Measurements from ENCODE around the gene FBXL7. TPM values are rescaled to one million over a fixed set of nuclear protein-coding genes. Genes with fewer than 3 reads are reported as not detected.

Gene FBXL7
- polyA plus RNA-seq, 4 donors: 0.22 to 4.2 (median 2.7) TPM

GRCh38 chr5:15584528-15584927 is 84.5 kb downstream of the FBXL7 start:
- no peak for FAIRE-seq
- Histone ChIP-seq H3K4me1 (ENCODE audit: control insufficient read depth in 3 of 3, insufficient read depth in 2 of 3, low read depth in 1 of 3, low read length in 2 of 3) (no peaks in the 10 kb centered on the region), H3K4me3 (ENCODE audit: low read depth in 1 of 3, low read length in 3 of 3) (no peak overlapping the region), H3K36me3 (ENCODE audit: control insufficient read depth in 3 of 3, insufficient read depth in 2 of 3, low read depth in 1 of 3, low read length in 3 of 3) (peaks cover 0 to 2% (median 0%) of the 10 kb centered on the region in 3 donors), H3K27me3 (ENCODE audit: control insufficient read depth in 3 of 3, insufficient read depth in 3 of 3, low read length in 3 of 3) (no peaks in the 10 kb centered on the region), H3K9me3 (ENCODE audit: control insufficient read depth in 2 of 2, insufficient read depth in 1 of 2, low read depth in 1 of 2, low read length in 1 of 2) (peaks cover 0 to 3% of the 10 kb centered on the region in 2 donors), H3K27ac (ENCODE audit: low read depth in 1 of 3, low read length in 2 of 3) (no peak overlapping the region)
- no peak for DNase-seq
- WGBS, 3 donors: 79 to 90% (median 88%) methylated on average over 1 of the region's 1 CpG

- Histone ChIP-seq H3K4me3 (ENCODE audit: low read depth in 1 of 3, low read length in 3 of 3) (no peak overlapping the region), H3K9me3 (ENCODE audit: control insufficient read depth in 2 of 2, insufficient read depth in 1 of 2, low read depth in 1 of 2, low read length in 1 of 2) (peaks cover 0 to 3% of the 10 kb centered on the region in 2 donors), H3K27me3 (ENCODE audit: control insufficient read depth in 3 of 3, insufficient read depth in 3 of 3, low read length in 3 of 3) (no peaks in the 10 kb centered on the region), H3K36me3 (ENCODE audit: control insufficient read depth in 3 of 3, insufficient read depth in 2 of 3, low read depth in 1 of 3, low read length in 3 of 3) (peaks cover 0 to 2% (median 0%) of the 10 kb centered on the region in 3 donors), H3K4me1 (ENCODE audit: control insufficient read depth in 3 of 3, insufficient read depth in 2 of 3, low read depth in 1 of 3, low read length in 2 of 3) (no peaks in the 10 kb centered on the region), H3K27ac (ENCODE audit: low read depth in 1 of 3, low read length in 2 of 3) (no peak overlapping the region)
- no peak for DNase-seq
- FAIRE-seq: no peak
- 79 to 88% (median 83%) methylated on average over 2 of the region's 2 CpGs for WGBS, 3 donors
These were observed 85.1 kb downstream of the FBXL7 start for GRCh38 chr5:15585128-15585527.

GRCh38 chr5:15585841-15586591 is 86.0 kb downstream of the FBXL7 start:
- no peaks in the 10 kb centered on the region for H3K4me1 ChIP-seq (ENCODE audit: control insufficient read depth in 3 of 3, insufficient read depth in 2 of 3, low read depth in 1 of 3, low read length in 2 of 3)
- 47 to 82% (median 50%) methylated on average over 1 of the region's 1 CpG for WGBS, 3 donors
- H3K27ac ChIP-seq (ENCODE audit: low read depth in 1 of 3, low read length in 2 of 3): no peak overlapping the region
- no peak overlapping the region for H3K4me3 ChIP-seq (ENCODE audit: low read depth in 1 of 3, low read length in 3 of 3)
- no peaks in the 10 kb centered on the region for H3K27me3 ChIP-seq (ENCODE audit: control insufficient read depth in 3 of 3, insufficient read depth in 3 of 3, low read length in 3 of 3)
- FAIRE-seq (no peak), DNase-seq (no peak)
- peaks cover 0 to 3% of the 10 kb centered on the region in 2 donors for H3K9me3 ChIP-seq (ENCODE audit: control insufficient read depth in 2 of 2, insufficient read depth in 1 of 2, low read depth in 1 of 2, low read length in 1 of 2)
- peaks cover 0 to 2% (median 0%) of the 10 kb centered on the region in 3 donors for H3K36me3 ChIP-seq (ENCODE audit: control insufficient read depth in 3 of 3, insufficient read depth in 2 of 3, low read depth in 1 of 3, low read length in 3 of 3)

- peaks cover 0 to 3% of the 10 kb centered on the region in 2 donors for H3K9me3 ChIP-seq (ENCODE audit: control insufficient read depth in 2 of 2, insufficient read depth in 1 of 2, low read depth in 1 of 2, low read length in 1 of 2)
- DNase-seq (no peak), FAIRE-seq (no peak)
These were observed 87.9 kb downstream of the FBXL7 start for GRCh38 chr5:15587916-15588315.

GRCh38 chr5:15592728-15593127 is 92.7 kb downstream of the FBXL7 start:
- WGBS, 3 donors: 61 to 66% (median 65%) methylated on average over 4 of the region's 4 CpGs
- Histone ChIP-seq H3K27me3 (ENCODE audit: control insufficient read depth in 3 of 3, insufficient read depth in 3 of 3, low read length in 3 of 3) (no peaks in the 10 kb centered on the region), H3K9me3 (ENCODE audit: control insufficient read depth in 2 of 2, insufficient read depth in 1 of 2, low read depth in 1 of 2, low read length in 1 of 2) (no peaks in the 10 kb centered on the region), H3K4me3 (ENCODE audit: low read depth in 1 of 3, low read length in 3 of 3) (no peak overlapping the region), H3K36me3 (ENCODE audit: control insufficient read depth in 3 of 3, insufficient read depth in 2 of 3, low read depth in 1 of 3, low read length in 3 of 3) (no peaks in the 10 kb centered on the region), H3K4me1 (ENCODE audit: control insufficient read depth in 3 of 3, insufficient read depth in 2 of 3, low read depth in 1 of 3, low read length in 2 of 3) (no peaks in the 10 kb centered on the region), H3K27ac (ENCODE audit: low read depth in 1 of 3, low read length in 2 of 3) (no peak overlapping the region)
- FAIRE-seq: no peak
- DNase-seq: no peak

More at GRCh38 chr5:15587916-15588315, 87.9 kb downstream of the FBXL7 start:
- no peak overlapping the region for H3K4me3 ChIP-seq (ENCODE audit: low read depth in 1 of 3, low read length in 3 of 3)
- H3K27me3 ChIP-seq (ENCODE audit: control insufficient read depth in 3 of 3, insufficient read depth in 3 of 3, low read length in 3 of 3): no peaks in the 10 kb centered on the region
- no peaks in the 10 kb centered on the region for H3K4me1 ChIP-seq (ENCODE audit: control insufficient read depth in 3 of 3, insufficient read depth in 2 of 3, low read depth in 1 of 3, low read length in 2 of 3)
- no peak overlapping the region for H3K27ac ChIP-seq (ENCODE audit: low read depth in 1 of 3, low read length in 2 of 3)
- peaks cover 0 to 2% (median 0%) of the 10 kb centered on the region in 3 donors for H3K36me3 ChIP-seq (ENCODE audit: control insufficient read depth in 3 of 3, insufficient read depth in 2 of 3, low read depth in 1 of 3, low read length in 3 of 3)

GRCh38 chr5:15594977-15595568 is 95.1 kb downstream of the FBXL7 start:
- DNase-seq (no peak), FAIRE-seq (no peak)
- Histone ChIP-seq H3K4me1 (ENCODE audit: control insufficient read depth in 3 of 3, insufficient read depth in 2 of 3, low read depth in 1 of 3, low read length in 2 of 3) (no peaks in the 10 kb centered on the region), H3K27ac (ENCODE audit: low read depth in 1 of 3, low read length in 2 of 3) (no peak overlapping the region), H3K9me3 (ENCODE audit: control insufficient read depth in 2 of 2, insufficient read depth in 1 of 2, low read depth in 1 of 2, low read length in 1 of 2) (no peaks in the 10 kb centered on the region), H3K36me3 (ENCODE audit: control insufficient read depth in 3 of 3, insufficient read depth in 2 of 3, low read depth in 1 of 3, low read length in 3 of 3) (no peaks in the 10 kb centered on the region), H3K4me3 (ENCODE audit: low read depth in 1 of 3, low read length in 3 of 3) (no peak overlapping the region), H3K27me3 (ENCODE audit: control insufficient read depth in 3 of 3, insufficient read depth in 3 of 3, low read length in 3 of 3) (no peaks in the 10 kb centered on the region)
- 71 to 81% (median 77%) methylated on average over 7 of the region's 7 CpGs for WGBS, 3 donors

- FAIRE-seq (no peak), DNase-seq (no peak)
- no peak overlapping the region for H3K27ac ChIP-seq (ENCODE audit: low read depth in 1 of 3, low read length in 2 of 3)
- 76 to 78% (median 77%) methylated on average over 3 of the region's 3 CpGs for WGBS, 3 donors
- H3K4me1 ChIP-seq (ENCODE audit: control insufficient read depth in 3 of 3, insufficient read depth in 2 of 3, low read depth in 1 of 3, low read length in 2 of 3): no peaks in the 10 kb centered on the region
- no peaks in the 10 kb centered on the region for H3K9me3 ChIP-seq (ENCODE audit: control insufficient read depth in 2 of 2, insufficient read depth in 1 of 2, low read depth in 1 of 2, low read length in 1 of 2)
- no peak overlapping the region for H3K4me3 ChIP-seq (ENCODE audit: low read depth in 1 of 3, low read length in 3 of 3)
- H3K27me3 ChIP-seq (ENCODE audit: control insufficient read depth in 3 of 3, insufficient read depth in 3 of 3, low read length in 3 of 3): no peaks in the 10 kb centered on the region
- no peaks in the 10 kb centered on the region for H3K36me3 ChIP-seq (ENCODE audit: control insufficient read depth in 3 of 3, insufficient read depth in 2 of 3, low read depth in 1 of 3, low read length in 3 of 3)
These were observed 95.9 kb downstream of the FBXL7 start for GRCh38 chr5:15595929-15596328.

- Histone ChIP-seq H3K4me3 (ENCODE audit: low read depth in 1 of 3, low read length in 3 of 3) (no peak overlapping the region), H3K4me1 (ENCODE audit: control insufficient read depth in 3 of 3, insufficient read depth in 2 of 3, low read depth in 1 of 3, low read length in 2 of 3) (no peaks in the 10 kb centered on the region), H3K27ac (ENCODE audit: low read depth in 1 of 3, low read length in 2 of 3) (no peak overlapping the region), H3K27me3 (ENCODE audit: control insufficient read depth in 3 of 3, insufficient read depth in 3 of 3, low read length in 3 of 3) (no peaks in the 10 kb centered on the region), H3K9me3 (ENCODE audit: control insufficient read depth in 2 of 2, insufficient read depth in 1 of 2, low read depth in 1 of 2, low read length in 1 of 2) (no peaks in the 10 kb centered on the region), H3K36me3 (ENCODE audit: control insufficient read depth in 3 of 3, insufficient read depth in 2 of 3, low read depth in 1 of 3, low read length in 3 of 3) (no peaks in the 10 kb centered on the region)
- 91 to 94% (median 93%) methylated on average over 1 of the region's 1 CpG for WGBS, 3 donors
- FAIRE-seq (no peak), DNase-seq (no peak)
These were observed 97.0 kb downstream of the FBXL7 start for GRCh38 chr5:15596936-15597335.
